Prostate gland (tissue), 2 donors: ENCODE data around the gene NPPA. TPM values are rescaled to one million over a fixed set of nuclear protein-coding genes. Genes with fewer than 3 reads are reported as not detected.

Experiments used
- DNase-seq: peaks from one replicate; pipeline ENCODE4 v3.0.0-alpha.2; 2019; ENCODE audit warnings: low spot score
- H3K27ac ChIP-seq, 2 donors: fragments of 200-600 bp; sonication (generic); 2 replicates each; pipeline ENCODE4 v1.5.1; 2017 to 2019
- H3K27me3 ChIP-seq: fragments of 200-600 bp; sonication (generic); replicated peaks from 2 replicates; pipeline ENCODE4 v1.5.1; 2019; ENCODE audit not compliant: insufficient read depth
- H3K36me3 ChIP-seq, 2 donors: fragments of 200-600 bp; sonication (generic); 1 replicate in 1 of 2; 2 replicates in 1 of 2; pipeline versions ENCODE4 v1.5.1 to v1.8.1; 2017 to 2019
- H3K4me1 ChIP-seq: fragments of 200-600 bp; sonication (generic); replicated peaks from 2 replicates; pipeline ENCODE4 v1.5.1; 2019
- H3K4me3 ChIP-seq, 2 donors: fragments of 200-600 bp; sonication (generic); 2 replicates each; pipeline ENCODE4 v1.5.1; 2017 to 2019
- H3K9me3 ChIP-seq: fragments of 200-600 bp; sonication (generic); 2 replicates; pipeline ENCODE4 v1.5.1; 2017
- POLR2A ChIP-seq: fragments of 450-650 bp; IDR thresholded peaks from one replicate; pipeline ENCODE4 v1.6.1; 2016; ENCODE audit warnings: antibody characterized with exemption, mild to moderate bottlenecking
- POLR2AphosphoS5 ChIP-seq: sonication (generic); formaldehyde crosslinking; IDR thresholded peaks from one replicate; pipeline ENCODE4 v1.6.1; 2017; ENCODE audit warnings: antibody characterized with exemption
- WGBS: methylation state at CpG from one replicate; pipeline ENCODE4 v1.1.5; 2018; 5-methylcytosine and 5-hydroxymethylcytosine counted together
- intact Hi-C: fragments of 100-400 bp; cut with DNase I; formaldehyde crosslinking; loops from one replicate; pipeline ENCODE4 v1.14.2; 2022
- total RNA-seq, 2 donors: library from RNA; depleted of rRNA; stranded (reverse); fragments of >200 nt; gene quantifications; one replicate each; pipeline ENCODE4 v1.1.0, GENCODE V29; 2016
- TF ChIP-seq, protein P1 (sequence below), 4 experiments: fragments of 200-600 bp in 2 of 4; fragments of 450-650 bp in 2 of 4; sonication (generic) in 2 of 4; IDR thresholded peaks; 1 replicate in 3 of 4; 2 replicates in 1 of 4; pipeline ENCODE4 v1.5.1; 2016 to 2019; ENCODE audit warnings: antibody characterized with exemption in 4 of 4, mild to moderate bottlenecking in 2 of 4, moderate library complexity in 2 of 4

The NPPA gene
- total RNA-seq, 2 donors from 2014 or later, result 1.3 TPM; not detected in 1

DNA sequence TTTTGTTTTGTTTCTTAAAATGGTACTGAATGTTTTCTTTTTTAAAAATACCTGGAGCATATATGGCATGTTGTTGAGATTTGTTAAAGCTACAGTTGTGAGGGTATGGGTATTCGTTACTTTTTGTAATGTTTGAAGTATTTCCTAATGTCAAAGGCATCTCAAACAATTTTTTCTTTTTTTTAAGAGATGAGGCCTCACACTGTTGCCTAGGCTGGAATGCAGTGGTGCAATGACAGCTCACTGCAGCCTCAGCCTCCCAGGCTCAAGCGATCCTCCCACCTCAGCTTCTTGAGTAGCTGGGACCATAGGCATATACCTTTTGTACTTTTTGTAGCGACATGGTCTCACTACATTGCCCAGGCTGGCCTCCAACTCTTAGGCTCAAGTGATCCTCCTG lies 25.5 kb downstream of the NPPA start:
- WGBS, result 90% methylated on average over 3 of the region's 3 CpGs
- Histone ChIP-seq H3K36me3 (peaks cover 4 to 7% of the 10 kb centered on the region in 2 donors), H3K27me3 (no peaks in the 10 kb centered on the region), H3K9me3 (no peaks in the 10 kb centered on the region), H3K4me3 (no peak overlapping the region), H3K4me1 (no peaks in the 10 kb centered on the region), H3K27ac (no peak overlapping the region)
- intact Hi-C loops, result no loop called here
- no peak for DNase-seq
- TF ChIP-seq POLR2AphosphoS5 (no peak), POLR2A (no peak)
- TF ChIP-seq, protein P1, sequence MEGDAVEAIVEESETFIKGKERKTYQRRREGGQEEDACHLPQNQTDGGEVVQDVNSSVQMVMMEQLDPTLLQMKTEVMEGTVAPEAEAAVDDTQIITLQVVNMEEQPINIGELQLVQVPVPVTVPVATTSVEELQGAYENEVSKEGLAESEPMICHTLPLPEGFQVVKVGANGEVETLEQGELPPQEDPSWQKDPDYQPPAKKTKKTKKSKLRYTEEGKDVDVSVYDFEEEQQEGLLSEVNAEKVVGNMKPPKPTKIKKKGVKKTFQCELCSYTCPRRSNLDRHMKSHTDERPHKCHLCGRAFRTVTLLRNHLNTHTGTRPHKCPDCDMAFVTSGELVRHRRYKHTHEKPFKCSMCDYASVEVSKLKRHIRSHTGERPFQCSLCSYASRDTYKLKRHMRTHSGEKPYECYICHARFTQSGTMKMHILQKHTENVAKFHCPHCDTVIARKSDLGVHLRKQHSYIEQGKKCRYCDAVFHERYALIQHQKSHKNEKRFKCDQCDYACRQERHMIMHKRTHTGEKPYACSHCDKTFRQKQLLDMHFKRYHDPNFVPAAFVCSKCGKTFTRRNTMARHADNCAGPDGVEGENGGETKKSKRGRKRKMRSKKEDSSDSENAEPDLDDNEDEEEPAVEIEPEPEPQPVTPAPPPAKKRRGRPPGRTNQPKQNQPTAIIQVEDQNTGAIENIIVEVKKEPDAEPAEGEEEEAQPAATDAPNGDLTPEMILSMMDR (IDR thresholded peaks at IDR 0.05), result no peak

DNA sequence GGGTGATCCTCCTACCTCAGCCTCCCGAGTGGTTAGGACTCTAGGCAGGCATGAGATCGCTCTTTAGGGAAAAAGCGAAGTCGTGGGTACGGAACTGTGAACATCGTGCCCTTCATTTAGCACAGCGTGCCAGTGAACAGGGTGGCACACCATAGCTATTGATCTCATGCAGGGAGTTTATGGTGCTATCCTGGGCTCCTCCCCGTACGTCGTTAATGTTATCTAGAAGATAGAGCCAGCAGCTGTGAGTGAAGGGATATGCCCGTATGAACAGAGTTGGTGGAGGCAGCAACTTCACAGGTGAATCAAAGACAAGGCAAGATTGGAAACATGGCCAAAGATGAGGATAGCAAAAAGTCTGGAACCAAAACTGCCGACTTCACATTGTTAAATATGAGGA lies 30.4 kb downstream of the NPPA start:
- 92% methylated on average over 12 of the region's 12 CpGs for WGBS
- H3K9me3 ChIP-seq, result no peaks in the 10 kb centered on the region
- H3K36me3 ChIP-seq, result no peaks in the 10 kb centered on the region
- intact Hi-C loops, result no loop called here
- no peak overlapping the region for H3K4me3 ChIP-seq
- no peaks in the 10 kb centered on the region for H3K27me3 ChIP-seq
- TF ChIP-seq, protein P1 (IDR thresholded peaks at IDR 0.05), result no peak
- no peak for TF ChIP-seq POLR2AphosphoS5
- no peak for TF ChIP-seq POLR2A
- no peak overlapping the region for H3K27ac ChIP-seq
- DNase-seq, result no peak
- H3K4me1 ChIP-seq, result no peaks in the 10 kb centered on the region

DNA sequence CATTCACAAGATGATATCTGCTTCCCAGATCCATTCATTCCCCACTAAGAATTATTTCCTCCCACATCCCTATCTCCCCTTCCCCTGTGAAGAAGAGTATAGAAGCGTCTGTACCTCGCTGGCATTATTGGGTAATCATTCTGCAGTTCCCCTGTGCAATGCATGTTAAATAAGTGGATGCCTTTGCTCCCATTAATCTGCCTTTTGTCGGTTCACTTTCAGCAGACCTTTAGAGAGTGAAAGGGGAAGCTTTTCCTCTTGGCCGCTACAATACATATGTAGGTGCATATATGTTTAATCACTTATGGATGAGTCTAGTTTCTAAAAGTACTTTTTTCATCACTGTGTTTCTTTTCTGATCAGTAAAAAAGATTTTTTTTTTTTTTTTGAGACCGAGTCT lies 34.6 kb downstream of the NPPA start:
- peak overlapping the region in 1 of 2 donors; percentile 81 for H3K27ac ChIP-seq
- H3K36me3 ChIP-seq, result no peaks in the 10 kb centered on the region
- WGBS, result 79% methylated on average over 5 of the region's 5 CpGs

DNA sequence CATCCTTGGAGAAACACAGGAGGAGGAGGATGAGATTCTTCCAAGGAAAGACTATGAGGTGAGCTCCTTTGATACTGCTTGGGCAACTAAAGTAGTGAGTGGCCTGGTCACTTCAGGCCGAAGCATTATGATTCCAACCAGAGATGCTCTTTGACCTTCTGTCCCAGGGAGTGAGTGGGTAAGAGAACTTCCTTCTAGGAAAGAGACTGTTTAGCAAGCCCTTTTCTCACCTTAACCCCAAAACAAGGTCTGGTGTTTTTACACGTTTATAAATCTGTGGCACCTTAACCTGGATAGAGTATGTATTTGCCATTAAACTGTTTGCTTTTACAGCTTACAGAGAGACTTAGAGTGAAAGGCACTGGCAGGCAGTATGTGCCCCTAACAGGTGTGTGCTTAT lies 40.5 kb downstream of the NPPA start:
- Histone ChIP-seq H3K9me3 (no peaks in the 10 kb centered on the region), H3K4me1 (peaks cover 22% of the 10 kb centered on the region), H3K27ac (peak overlapping the region; percentile 90 to 97), H3K4me3 (peak overlapping the region in 1 of 2 donors; percentile 66), H3K36me3 (no peaks in the 10 kb centered on the region), H3K27me3 (no peaks in the 10 kb centered on the region)
- intact Hi-C loops, result no loop called here
- no peak for TF ChIP-seq POLR2AphosphoS5
- TF ChIP-seq, protein P1 (IDR thresholded peaks at IDR 0.05), result no peak
- no peak for TF ChIP-seq POLR2A
- WGBS, result 40% methylated on average over 2 of the region's 2 CpGs
- DNase-seq, result no peak

More for the DNA sequence above, 34.6 kb downstream of the NPPA start:
- H3K9me3 ChIP-seq, result no peaks in the 10 kb centered on the region
- no peak for DNase-seq
- H3K4me1 ChIP-seq, result no peaks in the 10 kb centered on the region
- no peak overlapping the region for H3K4me3 ChIP-seq
- intact Hi-C loops, result no loop called here
- H3K27me3 ChIP-seq, result no peaks in the 10 kb centered on the region
- TF ChIP-seq, protein P1 (IDR thresholded peaks at IDR 0.05), result no peak
- TF ChIP-seq POLR2A (no peak), POLR2AphosphoS5 (no peak)

DNA sequence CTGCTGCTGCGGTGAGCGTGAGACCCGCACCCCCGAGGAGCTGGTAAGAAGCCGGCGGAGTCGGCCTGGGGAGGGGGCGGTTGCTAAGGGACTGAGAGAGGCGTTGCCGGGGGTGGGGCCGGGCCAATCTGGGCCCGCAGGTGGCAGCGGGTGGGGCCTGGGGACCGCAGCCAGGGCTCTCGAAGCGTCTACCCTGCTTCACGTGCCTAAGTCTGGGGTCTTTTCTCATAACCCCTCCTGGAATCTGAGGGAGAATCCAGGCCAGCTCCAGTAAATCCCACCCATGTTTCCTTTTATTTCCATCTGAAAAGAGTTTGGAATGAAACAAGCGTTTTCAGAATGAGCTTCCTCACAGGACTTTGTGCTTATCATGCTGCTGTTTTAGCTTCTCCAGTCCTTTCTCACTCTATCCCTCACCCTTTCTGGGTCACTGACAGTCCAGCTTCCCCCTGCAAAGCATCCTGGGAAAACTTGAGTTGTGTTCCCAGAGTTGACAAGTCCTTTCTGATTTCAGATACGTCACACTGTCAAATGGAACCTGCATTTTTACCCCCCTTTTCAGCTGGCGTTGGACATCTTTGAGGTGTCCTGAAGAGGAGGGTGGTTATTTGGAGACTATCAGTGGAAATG lies 41.2 kb downstream of the NPPA start:
- no peaks in the 10 kb centered on the region for H3K27me3 ChIP-seq
- TF ChIP-seq, protein P1 (IDR thresholded peaks at IDR 0.05), result no peak
- TF ChIP-seq POLR2AphosphoS5, result no peak
- TF ChIP-seq POLR2A, result peak; percentile 42
- intact Hi-C loops, result no loop called here
- DNase-seq, result no peak
- H3K27ac ChIP-seq, result peak overlapping the region; percentile 90 to 97
- no peaks in the 10 kb centered on the region for H3K36me3 ChIP-seq
- H3K4me3 ChIP-seq, result peak overlapping the region; percentile 66 to 70
- WGBS, result under 1% methylated on average over 20 of the region's 20 CpGs
- no peaks in the 10 kb centered on the region for H3K9me3 ChIP-seq
- peaks cover 22% of the 10 kb centered on the region for H3K4me1 ChIP-seq
